GM12878 (cell line): ENCODE data around the gene MAPKBP1.

Experiments used
- BHLHE40 ChIP-seq, 2 experiments: fragments of 450-650 bp in 1 of 2; IDR thresholded peaks; 2 replicates each; pipeline ENCODE4 v1.6.1; 2011 to 2017; ENCODE audit warnings: low read depth in 2 of 2, borderline replicate concordance in 1 of 2, improper control_type of control experiment in 1 of 2, low read length in 1 of 2, mild to moderate bottlenecking in 1 of 2
- CBFB ChIP-seq: IDR thresholded peaks from 2 replicates; pipeline ENCODE4 v1.6.1; 2016; ENCODE audit warnings: antibody characterized with exemption, low read depth
- CTCF ChIP-seq, 3 experiments: IDR thresholded peaks in 2 of 3; conservative IDR thresholded peaks in 1 of 3; 2 replicates each; pipeline ENCODE4 v1.5.1; 2011; ENCODE audit warnings: low read depth in 3 of 3, low read length in 3 of 3, mild to moderate bottlenecking in 3 of 3, control low read depth in 2 of 3, moderate library complexity in 2 of 3, inconsistent platforms in 1 of 3, mixed read lengths in 1 of 3; ENCODE audit not compliant: control insufficient read depth in 2 of 3, insufficient read depth in 1 of 3; ENCODE audit errors: extremely low read depth in 1 of 3
- EP300 ChIP-seq, 2 experiments: fragments of 150-350 bp in 1 of 2; IDR thresholded peaks; 2 replicates each; pipeline ENCODE4 v1.6.1; 2011 to 2012; ENCODE audit warnings: low read depth in 2 of 2, low read length in 2 of 2, borderline replicate concordance in 1 of 2, improper control_type of control experiment in 1 of 2, inconsistent platforms in 1 of 2; ENCODE audit not compliant: control insufficient read depth in 1 of 2
- EZH2 ChIP-seq: IDR thresholded peaks from 2 replicates; pipeline ENCODE4 v1.6.1; 2012; ENCODE audit warnings: low read depth, mild to moderate bottlenecking, control low read depth, inconsistent platforms, low read length, borderline replicate concordance; ENCODE audit not compliant: control insufficient read depth
- HDAC6 ChIP-seq: fragments of 200-600 bp; sonication (generic); IDR thresholded peaks from one replicate; pipeline ENCODE4 v1.8.0; 2017; ENCODE audit warnings: antibody characterized with exemption; ENCODE audit not compliant: unreplicated experiment
- MLLT1 ChIP-seq: fragments of 450-650 bp; IDR thresholded peaks from 2 replicates; pipeline ENCODE4 v1.6.1; 2016; ENCODE audit warnings: mild to moderate bottlenecking
- POLR2A ChIP-seq: IDR thresholded peaks from 2 replicates; pipeline ENCODE4 v1.6.1; 2011; ENCODE audit warnings: low read depth, mild to moderate bottlenecking, low read length
- POLR2AphosphoS5 ChIP-seq: IDR thresholded peaks from 2 replicates; pipeline ENCODE4 v1.6.1; 2011; ENCODE audit warnings: mild to moderate bottlenecking, low read length, inconsistent platforms
- SUZ12 ChIP-seq: fragments of 200-600 bp; sonication (generic); IDR thresholded peaks from one replicate; pipeline ENCODE4 v1.6.1; 2018; ENCODE audit warnings: antibody characterized with exemption, mild to moderate bottlenecking; ENCODE audit not compliant: unreplicated experiment
- TAF1 ChIP-seq: IDR thresholded peaks from 2 replicates; pipeline ENCODE4 v1.6.1; 2011; ENCODE audit warnings: mild to moderate bottlenecking, low read depth, low read length, borderline replicate concordance
- ZNF274 ChIP-seq: IDR thresholded peaks from one replicate; pipeline ENCODE4 v1.8.0; 2011; ENCODE audit not compliant: insufficient read length, insufficient read depth
- TF ChIP-seq, protein P1 (sequence below): fragments of 450-650 bp; formaldehyde crosslinking; IDR thresholded peaks from 2 replicates; pipeline ENCODE4 v1.5.0; 2022; ENCODE audit warnings: mild to moderate bottlenecking, missing genetic modification characterization

DNA sequence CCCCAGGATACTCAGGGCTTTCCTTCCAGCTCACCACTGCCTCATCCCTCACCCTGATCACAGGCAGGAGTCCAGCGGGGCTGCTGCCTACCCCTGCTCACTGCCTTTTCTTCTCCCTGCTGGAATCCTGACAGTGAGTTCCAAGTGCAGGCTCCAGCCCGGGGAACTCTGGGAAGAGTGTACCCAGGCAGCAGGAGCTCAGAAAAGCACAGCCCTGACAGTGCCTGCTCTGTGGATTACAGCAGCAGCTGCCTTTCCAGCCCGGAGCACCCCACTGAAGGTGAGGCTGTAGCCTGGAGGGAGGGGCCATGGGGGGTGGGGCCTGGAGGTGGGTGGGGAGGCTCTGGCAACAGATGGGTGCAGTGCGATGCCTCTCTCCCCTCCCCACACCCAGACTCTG is 47.5 kb downstream of the MAPKBP1 start:
- no peak for TF ChIP-seq SUZ12
- TF ChIP-seq POLR2AphosphoS5: no peak
- no peak for TF ChIP-seq ZNF274
- no peak for TF ChIP-seq EZH2
- TF ChIP-seq CTCF (IDR thresholded peaks at IDR 0.05 in 2 of 3, conservative IDR thresholded peaks at IDR 0.05 in 1 of 3; ENCODE audit: control insufficient read depth in 2 of 3, extremely low read depth in 1 of 3, insufficient read depth in 1 of 3, low read depth in 3 of 3, low read length in 3 of 3): no peak
- no peak for TF ChIP-seq BHLHE40 (IDR thresholded peaks at IDR 0.05; ENCODE audit: borderline replicate concordance in 1 of 2, low read depth in 2 of 2, low read length in 1 of 2)
- TF ChIP-seq TAF1: no peak
- TF ChIP-seq CBFB: no peak
- TF ChIP-seq POLR2A: no peak
- TF ChIP-seq HDAC6: no peak
- TF ChIP-seq, protein P1, sequence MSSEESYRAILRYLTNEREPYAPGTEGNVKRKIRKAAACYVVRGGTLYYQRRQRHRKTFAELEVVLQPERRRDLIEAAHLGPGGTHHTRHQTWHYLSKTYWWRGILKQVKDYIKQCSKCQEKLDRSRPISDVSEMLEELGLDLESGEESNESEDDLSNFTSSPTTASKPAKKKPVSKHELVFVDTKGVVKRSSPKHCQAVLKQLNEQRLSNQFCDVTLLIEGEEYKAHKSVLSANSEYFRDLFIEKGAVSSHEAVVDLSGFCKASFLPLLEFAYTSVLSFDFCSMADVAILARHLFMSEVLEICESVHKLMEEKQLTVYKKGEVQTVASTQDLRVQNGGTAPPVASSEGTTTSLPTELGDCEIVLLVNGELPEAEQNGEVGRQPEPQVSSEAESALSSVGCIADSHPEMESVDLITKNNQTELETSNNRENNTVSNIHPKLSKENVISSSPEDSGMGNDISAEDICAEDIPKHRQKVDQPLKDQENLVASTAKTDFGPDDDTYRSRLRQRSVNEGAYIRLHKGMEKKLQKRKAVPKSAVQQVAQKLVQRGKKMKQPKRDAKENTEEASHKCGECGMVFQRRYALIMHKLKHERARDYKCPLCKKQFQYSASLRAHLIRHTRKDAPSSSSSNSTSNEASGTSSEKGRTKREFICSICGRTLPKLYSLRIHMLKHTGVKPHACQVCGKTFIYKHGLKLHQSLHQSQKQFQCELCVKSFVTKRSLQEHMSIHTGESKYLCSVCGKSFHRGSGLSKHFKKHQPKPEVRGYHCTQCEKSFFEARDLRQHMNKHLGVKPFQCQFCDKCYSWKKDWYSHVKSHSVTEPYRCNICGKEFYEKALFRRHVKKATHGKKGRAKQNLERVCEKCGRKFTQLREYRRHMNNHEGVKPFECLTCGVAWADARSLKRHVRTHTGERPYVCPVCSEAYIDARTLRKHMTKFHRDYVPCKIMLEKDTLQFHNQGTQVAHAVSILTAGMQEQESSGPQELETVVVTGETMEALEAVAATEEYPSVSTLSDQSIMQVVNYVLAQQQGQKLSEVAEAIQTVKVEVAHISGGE (CRISPR knock-in tag): no peak
- TF ChIP-seq MLLT1: no peak
- no peak for TF ChIP-seq EP300 (IDR thresholded peaks at IDR 0.05; ENCODE audit: borderline replicate concordance in 1 of 2, control insufficient read depth in 1 of 2, low read depth in 2 of 2, low read length in 2 of 2)
